NCI-H2227 treated with DMSO at 0.1 percent for 48 hours (cell line): ENCODE results near the gene CIAO2A.
A peak's percentile ranks its signal among the peaks of the same experiment; 100 is the strongest.
"Not testable (repeated sequence)": the region's sequence is repeated elsewhere in the genome, so short reads cannot be mapped to it uniquely, and the experiment has no call there.

ENCODE experiments used
- DNase-seq: peaks from one replicate; lab custom pipeline; 2025; lab: John Stamatoyannopoulos, UW

The CIAO2A gene, protein sequence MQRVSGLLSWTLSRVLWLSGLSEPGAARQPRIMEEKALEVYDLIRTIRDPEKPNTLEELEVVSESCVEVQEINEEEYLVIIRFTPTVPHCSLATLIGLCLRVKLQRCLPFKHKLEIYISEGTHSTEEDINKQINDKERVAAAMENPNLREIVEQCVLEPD

DNA sequence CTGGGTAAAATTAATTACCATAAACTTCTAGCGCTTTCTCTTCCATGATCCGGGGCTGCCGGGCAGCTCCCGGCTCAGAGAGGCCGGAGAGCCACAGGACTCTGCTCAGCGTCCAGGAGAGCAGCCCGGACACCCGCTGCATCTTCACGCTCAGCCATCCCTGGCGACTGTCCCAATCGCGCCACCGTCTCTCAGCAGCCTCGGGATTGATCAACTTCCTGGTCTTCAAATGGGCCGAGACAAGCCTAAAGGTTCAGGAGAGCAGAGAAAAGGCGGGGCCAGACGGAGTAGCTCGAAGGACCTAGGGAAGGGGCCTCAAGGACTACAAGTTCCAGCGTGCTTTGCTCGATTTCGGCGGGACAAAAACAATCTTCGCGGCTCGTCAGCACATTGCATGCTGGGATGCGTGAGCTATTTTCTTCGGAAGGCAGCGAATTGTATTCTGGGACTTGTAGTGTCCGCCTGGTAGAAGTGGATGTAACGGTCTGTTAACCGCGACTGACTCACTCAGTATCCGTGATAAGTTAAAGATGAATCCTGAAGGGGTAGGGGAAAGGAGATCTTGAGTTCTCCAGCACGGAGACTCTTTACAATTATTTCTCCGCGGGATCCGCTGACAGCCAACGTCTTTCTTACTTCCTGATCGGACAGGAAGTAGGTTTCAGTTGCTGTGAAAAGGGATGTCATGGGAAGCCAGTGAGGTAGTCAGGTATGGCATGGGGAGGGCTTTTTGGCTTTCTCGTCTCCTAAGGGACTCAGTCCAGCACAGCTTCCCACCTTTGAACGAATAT, at the start of gene CIAO2A:
Gene CIAO2A, minus strand, starts transcription at position 212 of the 791 bp plus-strand sequence. Its CDS starts 70 bp downstream, at position 142.
- peak; percentile 94 for DNase-seq

DNA sequence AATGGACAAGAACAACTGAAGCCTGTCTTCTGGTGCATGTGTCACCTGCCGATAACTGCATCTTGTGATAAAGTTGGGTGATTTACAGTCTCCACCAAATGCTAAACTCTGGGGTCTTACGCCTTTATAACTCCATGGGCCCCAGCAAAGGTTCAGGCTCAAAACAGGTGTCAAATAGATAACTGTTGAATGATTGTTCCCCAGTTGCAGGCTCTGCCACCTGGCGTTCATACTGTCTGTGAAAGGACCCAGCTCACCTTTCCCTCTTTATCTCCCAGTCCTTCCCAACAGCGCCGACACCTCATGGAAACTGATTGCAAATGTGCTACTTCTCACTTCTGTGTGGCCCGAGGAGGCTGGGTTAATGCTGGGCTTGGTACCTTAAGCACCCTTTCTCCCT, 49.6 kb upstream of the CIAO2A start:
- DNase-seq: no peak

DNA sequence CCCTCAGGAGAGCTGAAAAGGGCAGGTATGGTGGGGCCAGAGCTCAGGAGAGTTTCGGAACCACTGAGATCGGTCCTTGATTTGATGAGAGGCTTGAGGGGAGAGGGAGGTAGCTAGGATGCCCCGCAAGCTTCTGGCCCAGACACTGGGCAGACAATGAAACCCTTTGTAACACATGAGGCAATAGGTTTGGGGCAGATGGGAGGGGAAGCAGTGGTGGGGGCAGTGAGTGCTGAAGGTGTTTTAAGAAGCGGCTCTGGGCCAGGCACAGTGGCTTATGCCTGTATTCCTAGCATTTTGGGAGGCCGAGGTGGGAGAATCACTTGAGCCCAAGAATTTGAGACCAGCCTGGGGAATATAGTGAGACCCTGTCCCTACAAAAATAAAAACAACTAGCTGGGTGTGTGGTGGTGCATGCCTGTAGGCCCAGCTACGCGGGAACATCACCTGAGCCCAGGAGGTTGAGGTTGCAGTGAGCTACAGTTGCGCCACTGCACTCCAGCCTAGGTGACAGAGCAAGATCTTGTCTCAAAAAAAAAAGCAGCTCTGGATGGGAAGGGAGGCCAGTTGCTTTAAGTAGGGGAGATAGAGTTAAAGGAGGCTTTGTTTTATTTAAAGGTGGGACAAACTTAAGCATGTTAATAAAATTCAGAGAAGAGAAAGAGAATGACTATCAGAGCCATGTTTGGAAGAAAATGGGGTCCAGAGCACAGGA, 48.3 kb upstream of the CIAO2A start:
- DNase-seq: no peak

DNA sequence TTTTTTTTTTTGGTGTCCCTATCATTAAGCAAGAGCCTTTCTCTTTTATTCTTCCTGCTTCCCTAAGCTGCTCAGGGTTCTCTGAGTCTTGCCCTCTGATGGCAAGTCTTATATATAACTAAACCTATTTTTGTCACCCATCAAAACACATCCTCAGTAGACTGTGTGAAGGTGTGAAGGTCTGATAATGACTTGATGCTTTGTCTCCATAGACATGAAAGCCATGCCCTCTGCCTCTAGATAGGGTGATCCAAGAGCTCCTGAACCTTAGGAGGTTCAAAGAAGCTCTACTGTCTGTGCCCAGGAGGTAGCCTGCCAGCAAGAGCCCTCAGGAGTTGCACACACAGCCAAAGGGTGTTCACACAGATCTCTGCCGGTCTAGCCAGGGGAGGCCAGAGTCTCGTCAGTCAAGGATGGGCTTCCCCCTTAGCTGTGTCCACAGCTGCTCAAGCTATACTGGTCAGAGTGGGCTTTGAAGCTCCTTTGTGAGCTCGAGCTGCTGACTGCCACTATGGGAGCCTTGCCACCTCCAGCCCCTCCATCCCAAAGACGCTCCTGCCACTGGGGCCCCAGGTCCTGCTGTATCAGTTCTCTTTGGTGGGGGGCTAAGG, 44.8 kb upstream of the CIAO2A start:
- DNase-seq: no peak

DNA sequence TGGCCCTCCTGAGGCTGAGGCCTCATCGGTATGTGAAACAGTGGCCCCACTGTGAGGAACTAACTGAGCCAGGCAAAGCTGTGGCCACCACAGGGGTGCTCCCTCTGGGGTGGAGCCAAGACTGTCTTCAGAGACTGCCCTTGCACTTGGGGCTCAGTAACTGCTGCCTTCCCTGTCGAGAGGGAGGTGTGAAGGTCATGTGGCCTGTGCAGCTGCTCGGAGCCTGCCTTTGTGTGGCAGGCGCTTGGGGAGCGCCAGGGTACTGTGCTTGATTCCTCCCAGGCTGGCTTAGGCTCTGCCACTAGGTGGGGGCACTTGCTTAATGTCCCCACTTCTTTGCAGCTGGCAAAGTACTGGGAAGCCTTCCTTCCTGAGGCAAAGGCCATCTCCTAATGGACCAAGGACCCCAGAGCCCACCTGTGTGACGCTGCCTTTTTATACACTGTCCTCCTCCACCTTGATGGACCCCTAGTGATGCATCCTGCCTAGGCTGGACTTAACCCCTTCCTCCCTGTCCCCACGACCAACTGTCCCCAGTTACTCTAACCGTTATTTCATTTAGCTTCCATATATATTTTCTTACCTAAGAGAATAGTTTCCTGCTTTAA, 43.7 kb upstream of the CIAO2A start:
- no peak for DNase-seq

DNA sequence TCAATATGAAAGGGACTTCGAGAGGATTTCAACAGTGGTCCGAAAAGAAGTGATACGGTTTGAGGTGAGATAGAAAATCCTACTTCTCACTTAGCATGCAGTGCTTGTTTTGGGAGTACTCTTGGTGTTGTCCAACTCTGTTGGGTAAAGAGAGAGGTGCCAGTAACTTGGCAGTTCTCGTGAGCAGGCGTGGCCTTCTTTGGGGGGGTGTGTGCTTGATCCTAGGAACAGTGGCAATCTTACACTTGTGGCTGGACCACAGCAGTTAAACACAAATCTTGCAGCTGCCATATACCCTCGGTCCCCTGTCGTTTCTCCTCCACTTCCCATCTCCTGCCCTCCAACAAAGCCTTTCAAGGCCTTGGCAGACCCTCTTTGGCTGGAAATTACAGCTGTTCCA, 42.7 kb upstream of the CIAO2A start:
- no peak for DNase-seq

DNA sequence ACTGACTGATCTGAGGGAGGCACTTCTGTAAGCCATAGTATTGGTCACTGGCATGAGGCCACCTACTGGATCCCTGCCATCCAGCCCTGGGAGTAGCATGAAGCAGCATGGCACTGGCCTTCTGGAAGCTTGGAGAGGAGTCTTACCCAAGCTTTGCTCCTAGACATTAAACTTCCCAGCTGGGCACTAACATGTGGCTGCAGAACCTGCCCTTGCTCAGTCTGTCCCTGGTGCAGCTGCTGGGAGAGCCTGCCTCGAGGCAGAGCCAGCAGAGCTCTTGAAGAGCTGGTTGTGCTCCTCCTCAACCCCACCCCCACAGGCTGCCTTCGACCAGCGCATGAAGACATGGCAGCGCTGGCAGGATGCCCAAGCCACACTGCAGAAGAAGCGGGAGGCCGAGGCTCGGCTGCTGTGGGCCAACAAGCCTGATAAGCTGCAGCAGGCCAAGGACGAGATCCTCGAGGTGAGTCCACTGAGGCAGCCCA, 40.7 kb upstream of the CIAO2A start:
- no peak for DNase-seq

DNA sequence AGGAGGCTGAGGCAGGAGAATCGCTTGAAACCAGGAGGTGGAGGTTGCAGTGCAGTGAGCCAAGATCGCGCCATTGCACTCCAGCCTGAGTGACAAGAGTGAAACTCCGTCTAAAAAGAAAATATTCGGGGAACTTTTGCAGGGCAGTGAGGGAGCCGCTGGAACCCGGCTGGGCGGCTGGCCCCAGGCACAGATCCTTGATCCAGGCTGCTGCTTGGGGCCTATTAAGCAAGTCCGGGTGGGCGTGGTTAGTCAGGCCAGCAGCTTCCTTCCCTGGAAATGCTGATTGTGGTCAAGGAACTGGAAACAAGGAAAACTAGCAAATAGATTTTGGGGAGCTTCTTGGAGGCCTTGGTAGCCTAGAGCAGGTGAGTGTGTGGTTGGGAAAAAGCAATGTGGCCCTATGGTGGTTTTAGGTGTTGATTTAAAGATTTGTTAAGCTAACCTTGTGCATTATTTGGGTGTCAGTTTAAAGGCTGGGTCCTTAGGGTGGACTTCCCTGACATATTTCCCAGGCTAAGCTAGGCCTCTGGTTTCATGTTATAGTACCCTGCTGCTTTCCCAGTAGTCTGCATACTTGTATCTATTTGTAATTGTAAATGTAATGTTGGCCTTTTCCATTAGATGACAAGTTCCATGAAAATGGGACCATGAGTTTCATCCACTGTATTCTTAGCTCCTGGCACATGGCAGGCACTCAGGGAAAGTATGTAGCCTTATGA, 40.1 kb upstream of the CIAO2A start:
- DNase-seq: no peak

DNA sequence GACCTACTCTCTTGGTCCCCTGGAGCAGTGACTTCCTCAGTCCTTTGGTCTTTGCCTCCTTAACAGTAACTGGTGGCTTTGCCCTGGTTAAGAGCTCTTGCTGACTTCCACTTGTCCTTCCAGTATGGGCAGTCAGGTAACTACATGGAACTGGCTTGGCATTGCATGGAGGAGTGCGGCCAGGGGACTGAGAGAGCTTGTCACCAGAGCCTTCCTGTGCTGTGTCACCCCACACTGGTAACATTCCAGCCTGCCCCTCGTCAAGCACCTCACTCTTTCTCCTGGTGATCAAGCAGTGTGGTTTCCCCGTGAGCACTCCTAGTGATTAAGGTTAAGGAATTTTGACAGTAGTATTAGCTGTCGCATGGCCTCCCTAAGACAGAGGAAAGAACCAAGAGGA, 38.6 kb upstream of the CIAO2A start:
- no peak for DNase-seq

DNA sequence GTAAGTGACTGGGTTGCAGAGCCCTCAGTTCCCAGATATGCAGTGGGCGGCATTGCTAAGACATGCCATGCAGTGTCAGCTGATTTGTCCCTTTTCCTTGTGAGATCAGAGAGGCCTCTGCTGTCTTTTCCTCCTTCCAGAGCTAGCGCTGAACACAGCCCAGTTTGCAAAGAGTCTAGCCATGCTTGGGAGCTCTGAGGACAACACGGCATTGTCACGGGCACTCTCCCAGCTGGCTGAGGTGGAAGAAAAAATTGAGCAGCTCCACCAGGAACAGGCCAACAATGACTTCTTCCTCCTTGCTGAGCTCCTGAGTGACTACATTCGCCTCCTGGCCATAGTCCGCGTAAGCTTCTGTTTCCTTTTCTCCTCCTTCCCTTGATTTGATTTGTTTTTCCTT, 37.9 kb upstream of the CIAO2A start:
- DNase-seq: no peak

DNA sequence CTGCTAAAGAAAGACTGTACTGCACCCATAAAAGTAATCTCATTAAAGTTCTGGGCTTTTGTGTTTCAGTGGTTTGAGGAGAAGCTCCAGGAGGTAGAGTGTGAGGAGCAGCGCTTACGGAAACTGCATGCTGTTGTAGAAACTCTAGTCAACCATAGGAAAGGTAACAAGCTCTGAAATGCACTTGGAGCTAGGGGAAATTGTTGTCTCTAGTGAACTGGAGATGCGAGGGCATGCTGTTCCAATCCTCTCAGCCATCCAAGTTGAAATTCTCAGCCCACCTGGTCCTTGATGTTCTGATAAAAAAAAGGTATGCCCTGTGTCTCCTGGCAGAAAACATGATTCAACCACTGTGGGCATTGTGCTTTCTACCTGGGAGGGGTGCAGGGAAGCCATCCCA, 36.5 kb upstream of the CIAO2A start:
- DNase-seq: no peak

DNA sequence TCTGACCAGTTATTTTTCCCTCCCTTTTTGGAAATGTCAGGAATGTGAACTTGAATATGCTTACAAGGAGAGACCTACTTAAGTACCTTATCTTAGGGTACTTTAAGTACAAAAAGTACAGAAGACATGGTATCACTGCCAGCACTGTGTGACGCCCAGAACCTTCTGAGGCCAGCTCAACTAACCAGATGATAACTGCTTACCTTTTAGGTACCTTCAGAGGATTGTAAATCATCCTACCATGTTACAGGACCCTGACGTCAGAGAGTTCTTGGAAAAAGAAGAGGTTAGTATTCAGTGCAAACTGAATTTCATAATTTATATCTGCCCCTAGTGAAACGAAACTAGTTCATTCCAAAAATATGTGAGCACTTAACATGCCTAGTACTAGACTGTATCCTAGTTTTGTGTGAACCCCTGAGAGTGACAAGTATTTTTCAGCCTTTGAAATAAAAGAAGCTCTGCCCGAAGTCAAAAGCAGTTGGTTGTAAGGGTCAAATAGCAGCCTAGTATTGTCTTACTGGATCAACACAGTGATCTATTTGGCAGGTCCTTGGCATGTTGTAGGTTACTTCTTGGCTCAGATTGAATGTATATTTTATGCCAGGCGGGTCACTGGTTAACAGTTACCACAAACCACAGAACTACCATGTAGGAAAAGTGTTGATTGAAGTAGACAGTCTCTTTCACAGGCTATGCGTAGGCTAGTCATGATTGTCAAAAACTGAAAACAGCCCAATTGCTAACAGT, 34.1 kb upstream of the CIAO2A start:
- no peak for DNase-seq

DNA sequence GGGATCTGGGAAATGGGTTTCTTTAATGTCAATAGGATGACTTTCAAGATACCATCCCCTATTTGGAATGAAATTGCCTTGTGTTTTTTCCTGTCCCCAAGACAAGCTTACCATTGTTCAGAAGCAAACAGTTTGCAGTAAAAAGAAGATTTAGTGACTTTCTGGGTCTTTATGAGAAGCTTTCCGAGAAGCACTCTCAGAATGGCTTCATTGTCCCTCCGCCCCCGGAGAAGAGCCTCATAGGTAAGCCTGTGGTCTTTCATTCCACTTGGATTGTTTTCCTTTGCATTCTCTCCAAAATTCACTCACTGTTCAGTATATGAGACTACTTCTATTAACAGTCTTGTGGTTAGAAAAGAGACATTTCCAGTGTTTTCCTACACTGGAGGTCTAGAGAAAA, 32.3 kb upstream of the CIAO2A start:
- no peak for DNase-seq

DNA sequence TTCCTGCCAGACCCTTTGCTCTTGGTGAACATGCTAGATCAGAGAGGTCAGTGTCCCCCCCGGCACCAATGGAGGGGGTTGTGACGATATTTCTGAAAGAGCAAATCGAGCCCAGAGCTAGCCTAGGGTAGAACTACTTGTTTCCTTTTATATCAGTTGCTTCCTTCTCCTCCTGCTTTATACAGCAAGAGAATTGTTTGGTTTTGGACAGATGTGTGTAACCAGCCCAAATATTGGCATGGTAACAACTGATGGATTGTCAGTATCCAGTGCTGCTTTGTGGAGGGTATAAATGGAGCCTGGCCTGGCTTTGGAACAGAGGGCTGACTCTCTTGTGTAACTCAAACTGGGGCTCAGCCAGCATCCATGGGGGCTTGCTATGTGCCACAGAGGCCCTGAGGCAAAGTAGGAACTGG, 29.3 kb upstream of the CIAO2A start:
- no peak for DNase-seq

DNA sequence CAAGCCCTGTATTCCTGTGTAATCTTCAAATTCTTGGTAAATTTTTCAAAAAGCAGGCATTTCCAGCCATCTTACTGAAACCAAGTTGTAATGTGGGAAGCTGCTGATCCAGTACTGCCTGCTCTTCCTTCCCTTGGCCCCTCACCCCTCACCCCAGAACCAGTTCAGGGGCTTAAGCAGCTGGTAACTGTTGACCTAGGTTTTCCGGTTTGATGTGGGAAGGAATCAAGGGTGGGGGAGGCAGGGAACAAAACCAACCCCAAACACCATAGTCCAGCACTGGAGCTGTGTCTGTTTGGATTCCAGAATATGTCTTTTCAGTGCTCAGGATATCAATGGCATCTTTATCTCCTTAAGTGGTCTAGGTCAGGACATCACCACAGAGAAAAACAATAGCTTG, 28.8 kb upstream of the CIAO2A start:
- no peak for DNase-seq

DNA sequence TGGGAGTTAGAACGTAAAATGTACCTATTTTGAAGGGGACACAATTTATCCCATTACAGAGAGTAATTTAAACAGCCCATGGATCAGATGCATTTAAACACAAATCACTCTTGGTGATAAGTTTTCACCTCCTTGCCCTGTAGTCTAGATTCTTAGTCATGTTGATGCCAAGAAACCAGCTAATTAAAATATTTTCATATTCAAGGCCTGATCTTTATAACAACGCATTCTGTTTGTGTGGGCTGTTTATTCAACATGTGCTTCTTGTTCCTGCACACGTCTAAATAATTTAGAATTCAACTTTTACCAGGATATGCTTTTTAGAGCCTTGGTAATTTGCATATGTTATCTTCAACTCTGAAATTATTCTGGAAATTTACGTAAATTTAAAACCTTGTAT, 28.0 kb upstream of the CIAO2A start:
- no peak for DNase-seq

DNA sequence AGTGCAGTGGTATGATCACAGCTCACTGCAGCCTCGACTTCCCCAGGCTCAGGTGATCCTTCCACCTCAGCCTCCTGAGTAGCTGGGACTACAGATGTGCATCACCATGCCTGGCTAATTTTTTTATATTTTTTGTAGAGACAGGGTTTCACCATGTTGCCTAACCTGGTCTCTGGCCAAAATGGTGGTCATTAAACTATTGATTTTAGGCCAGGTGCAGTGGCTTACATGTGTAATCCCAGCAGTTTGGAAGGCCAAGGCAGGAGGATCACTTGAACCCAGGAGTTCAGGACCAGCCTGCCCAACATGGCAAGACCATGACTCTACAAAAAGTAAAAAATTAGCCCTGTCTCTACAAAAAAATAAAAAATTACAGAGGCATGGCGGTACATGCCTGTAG, 26.7 kb upstream of the CIAO2A start:
- not testable (repeated sequence) for DNase-seq

DNA sequence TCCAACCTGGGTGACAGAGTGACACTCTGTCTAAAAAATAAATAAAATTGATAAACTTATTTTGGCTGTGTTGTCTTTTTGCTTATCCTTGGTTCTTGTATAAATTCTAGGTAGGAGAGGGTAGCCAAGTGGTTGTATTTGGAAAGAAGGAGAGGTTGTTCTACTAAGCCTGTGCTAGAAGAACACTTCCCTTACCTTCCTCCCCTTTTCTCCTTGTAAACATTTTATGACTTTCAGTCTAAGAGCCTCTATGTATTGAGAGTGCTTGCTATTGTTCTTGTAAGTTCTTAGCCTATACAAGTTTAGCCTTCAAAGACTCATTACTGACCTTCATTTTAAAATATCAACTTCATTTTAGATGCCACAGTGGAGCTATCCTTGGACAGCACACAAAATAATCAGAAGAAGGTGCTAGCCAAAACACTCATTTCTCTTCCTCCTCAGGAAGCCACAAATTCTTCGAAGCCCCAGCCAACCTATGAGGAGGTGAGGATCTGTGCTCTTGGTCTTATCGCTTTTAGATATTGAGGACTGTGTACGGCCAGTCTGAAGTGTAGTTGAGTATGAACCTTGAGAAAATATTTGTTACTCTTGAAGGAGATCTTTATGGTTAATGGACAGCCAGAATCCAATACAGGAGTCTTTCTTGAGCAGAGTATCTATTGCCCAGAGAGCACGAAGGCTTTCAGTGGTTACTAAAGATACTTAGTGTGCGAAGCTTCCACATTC, 24.3 kb upstream of the CIAO2A start:
- DNase-seq: no peak

DNA sequence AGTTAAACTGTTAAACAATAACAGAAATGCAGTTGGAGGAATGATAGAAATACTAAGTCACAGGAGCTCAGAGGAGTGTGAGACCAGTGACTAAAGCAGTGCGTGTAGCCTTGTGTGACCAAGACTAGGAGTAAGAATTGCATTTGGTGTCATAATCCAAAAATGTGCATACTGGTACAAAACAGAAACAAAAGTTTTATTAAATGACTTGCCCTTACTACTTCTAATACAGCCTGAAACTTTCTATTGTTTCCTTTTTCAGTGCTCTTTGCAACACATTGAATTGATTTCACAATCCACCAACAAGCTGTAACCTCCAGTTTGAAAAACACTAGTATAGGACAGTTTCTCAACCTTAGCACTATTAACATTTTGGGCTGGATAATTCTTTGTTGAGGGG, 19.3 kb upstream of the CIAO2A start:
- DNase-seq: no peak
